Stimulated activated CD8-positive, alpha-beta memory T cell treated with anti-CD3 and anti-CD28 coated beads, Interleukin-15, amount 100 ng/mL, for 24 hours (primary cell): ENCODE data around the gene BTBD10.

Experiments
- DNase-seq: peaks from one replicate; pipeline ENCODE4 v3.0.0-alpha.2; 2020; ENCODE audit warnings: low read depth

Gene BTBD10

GRCh38 chr11:13338427-13339069, 124.5 kb downstream of the BTBD10 start:
- no peak for DNase-seq

- no peak for DNase-seq
These were observed 125.0 kb downstream of the BTBD10 start for GRCh38 chr11:13338019-13338426.
